HT-29 (cell line): ENCODE results near the gene TCEAL4. TPM values are rescaled to one million over a fixed set of nuclear protein-coding genes. Genes with fewer than 3 reads are reported as not detected.

Experiments used
- total RNA-seq: library from RNA; depleted of rRNA; stranded (reverse); fragments of >200 nt; shearing (Covaris generic); gene quantifications from 2 replicates; pipeline ENCODE4 v1.2.3, GENCODE V29; 2014; rRNA removed

The TCEAL4 gene
- total RNA-seq, 1 experiment from 2014 or later = 3.2 TPM

Other genes starting within 250 kb of the TCEAL4 start
- gene TCEAL9, start 229.0 kb upstream of the TCEAL4 start, total RNA-seq = 10.3 and 11.8 TPM in 2 replicates
- not detected in 2 replicates for gene BEX3, start 209.0 kb upstream of the TCEAL4 start, total RNA-seq
- gene RAB40A, start 66.0 kb upstream of the TCEAL4 start, total RNA-seq = not detected in 2 replicates
- gene TCEAL3, start 22.4 kb downstream of the TCEAL4 start, total RNA-seq = 0.31 and 0.71 TPM in 2 replicates
- 5.6 and 8.4 TPM in 2 replicates for gene TCEAL1, start 43.5 kb downstream of the TCEAL4 start, total RNA-seq
- 185 and 224 TPM in 2 replicates for gene MORF4L2, start 101.2 kb downstream of the TCEAL4 start, total RNA-seq
- gene TMEM31, start 125.4 kb downstream of the TCEAL4 start, total RNA-seq = not detected in 2 replicates
- gene PLP1, start 191.3 kb downstream of the TCEAL4 start, total RNA-seq = not detected in 2 replicates
- gene RAB9B, start 246.7 kb downstream of the TCEAL4 start, total RNA-seq = not detected in 2 replicates